ENCODE measurements around the gene CRYGD.
"Not testable (repeated sequence)": the region's sequence is repeated elsewhere in the genome, so short reads cannot be mapped to it uniquely, and the experiment has no call there.

CRYGD gene

GRCh38 chr2:208129744-208130711 is 5.7 kb upstream of the CRYGD start, which contains the start of gene CRYGC:
CRYGC (minus strand) TSS chr2:208129828; CDS start chr2:208129792, 36 bp downstream.
- no peak for DNase-seq

- DNase-seq, result no peak
These were observed 3.8 kb upstream of the CRYGD start for GRCh38 chr2:208128136-208128535.

GRCh38 chr2:208127090-208127489 is 2.8 kb upstream of the CRYGD start:
- DNase-seq, result no peak

- DNase-seq, result no peak
These were observed 927 bp upstream of the CRYGD start for GRCh38 chr2:208125251-208125650.

GRCh38 chr2:208122248-208122647 is 2.1 kb downstream of the CRYGD start:
- DNase-seq, result no peak

- no peak for DNase-seq
These were observed 5.4 kb downstream of the CRYGD start for GRCh38 chr2:208118918-208119317.

GRCh38 chr2:208117390-208117789 is 6.9 kb downstream of the CRYGD start:
- not testable (repeated sequence) for DNase-seq

GRCh38 chr2:208112969-208113368 is 11.4 kb downstream of the CRYGD start:
- peak; percentile 86 for DNase-seq

GRCh38 chr2:208112273-208112745 is 12.0 kb downstream of the CRYGD start:
- DNase-seq, result not testable (repeated sequence)

- DNase-seq, result peak; percentile 11
These were observed 20.7 kb downstream of the CRYGD start for GRCh38 chr2:208103616-208104015.

- peak; percentile 51 for DNase-seq
These were observed 22.4 kb downstream of the CRYGD start for GRCh38 chr2:208101716-208102631.

GRCh38 chr2:208099682-208100470 is 24.4 kb downstream of the CRYGD start:
- no peak for DNase-seq

GRCh38 chr2:208098701-208099100 is 25.6 kb downstream of the CRYGD start:
- not testable (repeated sequence) for DNase-seq

GRCh38 chr2:208098267-208098666 is 26.1 kb downstream of the CRYGD start:
- no peak for DNase-seq

GRCh38 chr2:208097801-208098200 is 26.5 kb downstream of the CRYGD start:
- no peak for DNase-seq

- no peak for DNase-seq
These were observed 27.0 kb downstream of the CRYGD start for GRCh38 chr2:208097313-208097712.

GRCh38 chr2:208096080-208096479 is 28.2 kb downstream of the CRYGD start:
- DNase-seq, result no peak

- DNase-seq, result no peak
These were observed 31.2 kb downstream of the CRYGD start for GRCh38 chr2:208093128-208093527.

- no peak for DNase-seq
These were observed 32.1 kb downstream of the CRYGD start for GRCh38 chr2:208092093-208092832.

GRCh38 chr2:208090420-208090819 is 33.9 kb downstream of the CRYGD start:
- no peak for DNase-seq

- DNase-seq, result no peak
These were observed 38.3 kb downstream of the CRYGD start for GRCh38 chr2:208086029-208086428.

- DNase-seq, result no peak
These were observed 40.5 kb downstream of the CRYGD start for GRCh38 chr2:208083807-208084206.
